Natural killer cell (primary cell): ENCODE measurements around the gene TNFAIP2. TPM values are rescaled to one million over a fixed set of nuclear protein-coding genes. Genes with fewer than 3 reads are reported as not detected.

Experiments
- ATAC-seq, 3 donors: fragments of 150-1000 bp in 2 of 3; fragments of 200-7000 bp in 1 of 3; cut with Tn5 transposase; 1 replicate in 1 of 3; 2 replicates in 2 of 3; pipeline ENCODE4 v1.10.0; 2021; ENCODE audit warnings: mild to moderate bottlenecking in 2 of 3, moderate library complexity in 2 of 3
- DNase-seq, 2 donors: peaks; one replicate each; pipeline versions ENCODE4 v3.0.0 to v3.0.0-alpha.2; 2013 to 2021; ENCODE audit warnings: mixed read lengths in 1 of 2
- H3K27ac ChIP-seq: one replicate; pipeline ENCODE4 v1.5.1; 2013; ENCODE audit warnings: mild to moderate bottlenecking, low read length
- H3K27me3 ChIP-seq: one replicate; pipeline ENCODE4 v1.6.1; 2013; ENCODE audit warnings: low read length; ENCODE audit not compliant: control insufficient read depth, insufficient read depth
- H3K36me3 ChIP-seq: one replicate; pipeline ENCODE4 v1.6.1; 2013; ENCODE audit warnings: low read length; ENCODE audit not compliant: control insufficient read depth, insufficient read depth
- H3K4me1 ChIP-seq: one replicate; pipeline ENCODE4 v1.6.1; 2013; ENCODE audit warnings: low read length; ENCODE audit not compliant: control insufficient read depth, insufficient read depth
- H3K4me3 ChIP-seq: one replicate; pipeline ENCODE4 v1.5.1; 2013; ENCODE audit warnings: low read length
- H3K9me3 ChIP-seq: one replicate; pipeline ENCODE4 v1.6.1; 2013; ENCODE audit warnings: low read length; ENCODE audit not compliant: control insufficient read depth, insufficient read depth
- H3K27ac Mint-ChIP-seq, 2 donors: one replicate each; pipeline ENCODE4 v1.8.0; 2022; ENCODE audit warnings: mild to moderate bottlenecking in 2 of 2, mixed read lengths in 2 of 2, moderate library complexity in 1 of 2
- H3K27me3 Mint-ChIP-seq, 2 donors: one replicate each; pipeline ENCODE4 v1.8.0; 2022; ENCODE audit warnings: low read depth in 2 of 2, mixed read lengths in 2 of 2
- H3K36me3 Mint-ChIP-seq: one replicate; pipeline ENCODE4 v1.8.0; 2022; ENCODE audit warnings: mixed read lengths
- H3K4me1 Mint-ChIP-seq, 2 donors: one replicate each; pipeline ENCODE4 v1.8.0; 2022; ENCODE audit warnings: mixed read lengths in 2 of 2
- H3K4me3 Mint-ChIP-seq: one replicate; pipeline ENCODE4 v1.8.0; 2022; ENCODE audit warnings: mild to moderate bottlenecking, moderate library complexity, mixed read lengths
- H3K9me3 Mint-ChIP-seq, 2 donors: one replicate each; pipeline ENCODE4 v1.8.0; 2022; ENCODE audit warnings: mixed read lengths in 2 of 2
- CTCF ChIP-seq: fragments of 200-600 bp; IDR thresholded peaks from one replicate; pipeline ENCODE4 v1.8.0; 2022; ENCODE audit warnings: antibody characterized with exemption
- WGBS: methylation state at CpG from one replicate; pipeline ENCODE4 v1.1.7; 2013; ENCODE audit warnings: missing lambda C conversion rate; ENCODE audit not compliant: insufficient coverage; 5-methylcytosine and 5-hydroxymethylcytosine counted together
- intact Hi-C: fragments of 100-400 bp; cut with micrococcal nuclease; formaldehyde crosslinking; loops from one replicate; pipeline ENCODE4 v1.14.2; 2022
- total RNA-seq, 4 donors: library from RNA; stranded (reverse); fragments of 120-200 nt in 1 of 4; gene quantifications; one replicate each; pipeline versions ENCODE4 v1.2.3 to v1.2.4, GENCODE V29; 2013 to 2022

Gene TNFAIP2
- total RNA-seq, 3 donors from 2014 or later (not counting 1 experiment from before 2014, with no cell fraction given), result 14.2 to 89.8 (median 50.1) TPM

GRCh38 chr14:103146141-103146709, 23.0 kb downstream of the TNFAIP2 start:
- no peak overlapping the region for H3K4me3 Mint-ChIP-seq
- Histone ChIP-seq H3K9me3 (no peaks in the 10 kb centered on the region), H3K4me1 (peaks cover 2% of the 10 kb centered on the region), H3K36me3 (no peaks in the 10 kb centered on the region), H3K27ac (no peak overlapping the region), H3K27me3 (peaks cover 4% of the 10 kb centered on the region), H3K4me3 (no peak overlapping the region)
- H3K4me1 Mint-ChIP-seq, result peaks cover 3 to 4% of the 10 kb centered on the region in 2 donors
- no peak overlapping the region for H3K27ac Mint-ChIP-seq
- H3K27me3 Mint-ChIP-seq, result peaks cover 22 to 41% of the 10 kb centered on the region in 2 donors
- no peak for TF ChIP-seq CTCF
- no peaks in the 10 kb centered on the region for H3K36me3 Mint-ChIP-seq
- no peaks in the 10 kb centered on the region for H3K9me3 Mint-ChIP-seq
- intact Hi-C loops, result no loop called here
- ATAC-seq (no peak), DNase-seq (no peak)
- 91% methylated on average over 19 of the region's 19 CpGs for WGBS

- 88% methylated on average over 9 of the region's 10 CpGs for WGBS
- Histone ChIP-seq H3K9me3 (no peaks in the 10 kb centered on the region), H3K36me3 (no peaks in the 10 kb centered on the region), H3K27me3 (no peaks in the 10 kb centered on the region), H3K4me3 (no peak overlapping the region), H3K27ac (no peak overlapping the region), H3K4me1 (no peaks in the 10 kb centered on the region)
- H3K4me3 Mint-ChIP-seq, result no peak overlapping the region
- ATAC-seq (no peak), DNase-seq (no peak)
- H3K27ac Mint-ChIP-seq, result no peak overlapping the region
- intact Hi-C loops, result no loop called here
- TF ChIP-seq CTCF, result no peak
- no peaks in the 10 kb centered on the region for H3K4me1 Mint-ChIP-seq
- no peaks in the 10 kb centered on the region for H3K9me3 Mint-ChIP-seq
- peaks cover 5 to 18% of the 10 kb centered on the region in 2 donors for H3K27me3 Mint-ChIP-seq
- no peaks in the 10 kb centered on the region for H3K36me3 Mint-ChIP-seq
Measured at GRCh38 chr14:103149351-103150237, 26.3 kb downstream of the TNFAIP2 start.

GRCh38 chr14:103151270-103151945, 28.1 kb downstream of the TNFAIP2 start:
- no peak overlapping the region for H3K27ac ChIP-seq
- intact Hi-C loops, result no loop called here
- no peak for DNase-seq
- H3K9me3 ChIP-seq, result no peaks in the 10 kb centered on the region
- H3K27me3 ChIP-seq, result no peaks in the 10 kb centered on the region
- 79% methylated on average over 15 of the region's 15 CpGs for WGBS
- H3K27ac Mint-ChIP-seq, result no peak overlapping the region
- TF ChIP-seq CTCF, result no peak
- H3K4me1 ChIP-seq, result no peaks in the 10 kb centered on the region
- ATAC-seq, result no peak
- H3K36me3 ChIP-seq, result no peaks in the 10 kb centered on the region
- H3K9me3 Mint-ChIP-seq, result no peaks in the 10 kb centered on the region
- peaks cover 3 to 12% of the 10 kb centered on the region in 2 donors for H3K27me3 Mint-ChIP-seq
- no peaks in the 10 kb centered on the region for H3K36me3 Mint-ChIP-seq
- H3K4me3 Mint-ChIP-seq, result no peak overlapping the region
- no peak overlapping the region for H3K4me3 ChIP-seq
- no peaks in the 10 kb centered on the region for H3K4me1 Mint-ChIP-seq
